Spleen (tissue), 11 donors: Measurements from ENCODE around the gene EDC3. TPM values are rescaled to one million over a fixed set of nuclear protein-coding genes. Genes with fewer than 3 reads are reported as not detected.

Experiments used
- DNase-seq: peaks from one replicate; pipeline ENCODE4 v3.0.0-alpha.2; 2020
- H3K27ac ChIP-seq, 8 donors: fragments of 200-600 bp; sonication (generic) in 7 of 8; 1 replicate in 4 of 8; 2 replicates in 4 of 8; pipeline versions ENCODE4 v1.5.0 to v1.8.0; 2016 to 2021; ENCODE audit warnings: inconsistent platforms in 4 of 8, mild to moderate bottlenecking in 4 of 8, moderate library complexity in 1 of 8
- H3K27me3 ChIP-seq, 7 donors: fragments of 200-600 bp; sonication (generic) in 6 of 7; replicated peaks in 1 of 7; 1 replicate in 4 of 7; 2 replicates in 3 of 7; pipeline versions ENCODE4 v1.5.0 to v1.8.0; 2016 to 2021; ENCODE audit warnings: inconsistent platforms in 3 of 7, mild to moderate bottlenecking in 1 of 7
- H3K36me3 ChIP-seq, 6 donors: fragments of 200-600 bp; sonication (generic) in 5 of 6; 1 replicate in 4 of 6; 2 replicates in 2 of 6; pipeline versions ENCODE4 v1.5.0 to v1.8.0; 2016 to 2021; ENCODE audit warnings: inconsistent platforms in 2 of 6
- H3K4me1 ChIP-seq, 6 donors: fragments of 200-600 bp; sonication (generic) in 5 of 6; 1 replicate in 3 of 6; 2 replicates in 3 of 6; pipeline versions ENCODE4 v1.5.0 to v1.8.0; 2016 to 2021; ENCODE audit warnings: inconsistent platforms in 3 of 6
- H3K4me3 ChIP-seq, 8 donors: fragments of 200-600 bp; sonication (generic) in 7 of 8; 1 replicate in 4 of 8; 2 replicates in 4 of 8; pipeline versions ENCODE4 v1.5.0 to v1.8.0; 2016 to 2021; ENCODE audit warnings: inconsistent platforms in 4 of 8, mild to moderate bottlenecking in 4 of 8, moderate library complexity in 2 of 8
- H3K9me3 ChIP-seq, 8 donors: fragments of 200-600 bp; sonication (generic) in 7 of 8; 1 replicate in 4 of 8; 2 replicates in 4 of 8; pipeline versions ENCODE4 v1.5.0 to v1.8.0; 2016 to 2021; ENCODE audit warnings: inconsistent platforms in 4 of 8
- POLR2A ChIP-seq, 3 donors: fragments of 450-650 bp; IDR thresholded peaks; one replicate each; pipeline ENCODE4 v1.5.1; 2017; ENCODE audit warnings: antibody characterized with exemption in 3 of 3, mild to moderate bottlenecking in 1 of 3
- POLR2AphosphoS5 ChIP-seq, 3 donors: sonication (generic); formaldehyde crosslinking; IDR thresholded peaks; one replicate each; pipeline ENCODE4 v1.5.1; 2017; ENCODE audit warnings: antibody characterized with exemption in 3 of 3
- WGBS, 5 donors: extraction: QIAGEN DNeasy Blood & Tissue Kit in 3 of 5; methylation state at CpG; one replicate each; pipeline versions ENCODE4 v1.1.5 to v1.1.7; 2013 to 2018; 5-methylcytosine and 5-hydroxymethylcytosine counted together
- intact Hi-C: fragments of 100-400 bp; cut with DNase I; formaldehyde crosslinking; loops from one replicate; pipeline ENCODE4 v1.15.0; 2023; ENCODE audit warnings: low total_unique reads
- polyA plus RNA-seq, 3 donors: library from polyadenylated mRNA; stranded (reverse); fragments of 200-250 nt; gene quantifications; one replicate each; pipeline ENCODE4 v1.2.1, GENCODE V29; 2013
- total RNA-seq, 7 donors: library from RNA; depleted of rRNA in 3 of 7; stranded (reverse); fragments of >200 nt in 3 of 7; fragmentation: NEBNext Ultra II Directional in 4 of 7; extraction: Animal tissue kit (Norgen Biotek cat#: 25700) in 4 of 7; gene quantifications; one replicate each; pipeline versions ENCODE4 v1.1.0 to v1.2.1, GENCODE V29; 2016 to 2021
- TF ChIP-seq, protein P1 (sequence below), 11 experiments: fragments of 200-600 bp in 7 of 11; fragments of 450-650 bp in 4 of 11; sonication (generic) in 4 of 11; IDR thresholded peaks in 8 of 11; conservative IDR thresholded peaks in 3 of 11; 1 replicate in 7 of 11; 2 replicates in 4 of 11; pipeline versions ENCODE4 v1.4.0 to v1.8.0; 2016 to 2021; ENCODE audit warnings: antibody characterized with exemption in 11 of 11, inconsistent platforms in 4 of 11, mild to moderate bottlenecking in 1 of 11
- donor health status: healthy with polysubstance abuse.
- donor health status: DM: no; HTN: no; CAD: no; lungs with moderate emphysema.
- donor health status: DM: no; HTN: no; CAD: no.
- donor health status: Bipolar disorder and iron deficiency.
- donor health status: healthy.
- donor health status: DM: no; HTN: no; CAD: no.
- donor health status: DM: yes; HTN: yes; CAD: no.

EDC3 gene
- total and polyA plus RNA-seq, 10 donors: 8.3 to 32.5 (median 17.9) TPM

DNA sequence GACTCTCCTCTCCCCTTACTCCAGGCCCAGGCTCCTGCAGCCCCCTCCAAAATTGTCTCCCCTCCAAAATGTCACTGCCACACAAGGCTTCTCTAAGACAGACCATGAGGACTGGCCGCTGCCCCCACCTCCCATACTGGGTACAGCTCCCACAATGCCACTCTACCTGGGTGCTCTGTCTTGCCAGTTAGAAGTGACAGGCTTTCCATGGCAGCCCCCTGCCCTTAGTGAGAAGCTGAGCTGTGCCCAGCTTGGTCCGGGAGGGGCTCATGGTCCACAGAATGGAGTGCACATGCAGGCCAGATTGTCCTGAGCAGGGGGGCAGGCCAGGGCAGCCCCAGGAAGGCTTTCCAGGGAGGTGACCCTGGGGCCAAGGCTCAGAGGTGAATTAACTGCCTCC, 83.1 kb downstream of the EDC3 start:
- WGBS, 5 donors: 79 to 98% (median 86%) methylated on average over 2 of the region's 2 CpGs

DNA sequence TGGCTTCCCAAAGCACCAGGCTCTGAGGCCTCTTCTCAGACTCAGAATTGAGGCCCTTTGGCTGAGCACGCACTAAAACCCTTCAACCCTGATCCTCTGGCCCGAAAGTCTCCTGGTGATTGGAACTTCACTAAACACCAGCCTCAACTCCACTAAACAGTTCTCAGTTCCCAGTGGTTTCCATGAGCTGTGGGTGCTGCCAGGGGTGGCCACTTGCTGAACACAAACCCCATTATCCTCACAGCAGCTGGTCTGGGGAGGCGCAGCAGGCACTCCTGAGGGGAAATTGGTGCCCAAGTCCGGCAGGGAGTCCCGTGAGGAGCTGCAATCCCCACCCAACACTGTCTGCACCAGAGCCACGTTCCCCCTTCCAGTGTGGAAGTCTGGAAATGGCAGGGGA, 84.0 kb downstream of the EDC3 start:
- Histone ChIP-seq H3K4me3 (no peak overlapping the region), H3K36me3 (no peaks in the 10 kb centered on the region), H3K27me3 (no peaks in the 10 kb centered on the region), H3K4me1 (peaks cover 4 to 24% (median 14%) of the 10 kb centered on the region in 6 donors), H3K27ac (no peak overlapping the region), H3K9me3 (no peaks in the 10 kb centered on the region)
- DNase-seq: no peak
- intact Hi-C loops: loop anchor here (10.0 kb wide), 1 partner anchor 67 kb away; the partner anchor contains the start of gene ARID3B
- WGBS, 5 donors: 80 to 93% (median 90%) methylated on average over 6 of the region's 6 CpGs; no CpG with 5 or more reads in 1 of the 5 donors
- no peak for TF ChIP-seq POLR2A (IDR thresholded peaks at IDR 0.05)
- TF ChIP-seq POLR2AphosphoS5 (IDR thresholded peaks at IDR 0.05): no peak

More for the DNA sequence above, 83.1 kb downstream of the EDC3 start:
- Histone ChIP-seq H3K4me1 (peaks cover 12 to 33% (median 22%) of the 10 kb centered on the region in 6 donors), H3K27me3 (no peaks in the 10 kb centered on the region), H3K4me3 (no peak overlapping the region), H3K36me3 (peaks cover 0 to 4% (median 0%) of the 10 kb centered on the region in 6 donors), H3K27ac (no peak overlapping the region), H3K9me3 (no peaks in the 10 kb centered on the region)
- no peak for DNase-seq
- TF ChIP-seq POLR2A (IDR thresholded peaks at IDR 0.05) (no peak), POLR2AphosphoS5 (IDR thresholded peaks at IDR 0.05) (no peak)
- TF ChIP-seq, protein P1, sequence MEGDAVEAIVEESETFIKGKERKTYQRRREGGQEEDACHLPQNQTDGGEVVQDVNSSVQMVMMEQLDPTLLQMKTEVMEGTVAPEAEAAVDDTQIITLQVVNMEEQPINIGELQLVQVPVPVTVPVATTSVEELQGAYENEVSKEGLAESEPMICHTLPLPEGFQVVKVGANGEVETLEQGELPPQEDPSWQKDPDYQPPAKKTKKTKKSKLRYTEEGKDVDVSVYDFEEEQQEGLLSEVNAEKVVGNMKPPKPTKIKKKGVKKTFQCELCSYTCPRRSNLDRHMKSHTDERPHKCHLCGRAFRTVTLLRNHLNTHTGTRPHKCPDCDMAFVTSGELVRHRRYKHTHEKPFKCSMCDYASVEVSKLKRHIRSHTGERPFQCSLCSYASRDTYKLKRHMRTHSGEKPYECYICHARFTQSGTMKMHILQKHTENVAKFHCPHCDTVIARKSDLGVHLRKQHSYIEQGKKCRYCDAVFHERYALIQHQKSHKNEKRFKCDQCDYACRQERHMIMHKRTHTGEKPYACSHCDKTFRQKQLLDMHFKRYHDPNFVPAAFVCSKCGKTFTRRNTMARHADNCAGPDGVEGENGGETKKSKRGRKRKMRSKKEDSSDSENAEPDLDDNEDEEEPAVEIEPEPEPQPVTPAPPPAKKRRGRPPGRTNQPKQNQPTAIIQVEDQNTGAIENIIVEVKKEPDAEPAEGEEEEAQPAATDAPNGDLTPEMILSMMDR (IDR thresholded peaks at IDR 0.05 in 8 of 11, conservative IDR thresholded peaks at IDR 0.05 in 3 of 11): no peak
- intact Hi-C loops: loop anchor here (10.0 kb wide), 1 partner anchor 68 kb away; the partner anchor contains the start of gene ARID3B

DNA sequence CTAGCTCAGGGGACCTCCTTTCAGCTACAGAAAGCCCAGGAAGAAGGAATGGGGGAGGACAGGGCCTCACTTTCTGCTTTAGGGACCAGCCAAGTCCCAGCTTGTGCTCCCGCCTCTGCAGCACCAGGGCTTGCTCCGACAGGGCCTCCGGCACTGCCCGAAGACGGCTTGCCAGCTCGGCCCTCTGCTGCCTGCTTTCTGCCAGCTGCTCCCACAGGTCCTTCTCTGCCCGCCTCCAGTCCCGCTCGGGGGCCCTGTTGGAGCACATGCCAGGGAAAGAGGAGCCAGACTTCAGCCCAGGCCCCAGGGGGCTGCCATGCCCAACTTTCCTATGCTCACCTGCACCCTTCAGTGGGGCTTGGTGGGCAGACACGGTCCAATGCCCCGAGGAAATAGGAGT, 84.5 kb downstream of the EDC3 start:
- no peak for DNase-seq
- intact Hi-C loops: loop anchor here (10.0 kb wide), 1 partner anchor 67 kb away; the partner anchor contains the start of gene ARID3B
- peak in 1 of 3 donors; percentile 15 for TF ChIP-seq POLR2AphosphoS5 (IDR thresholded peaks at IDR 0.05)
- no peak for TF ChIP-seq POLR2A (IDR thresholded peaks at IDR 0.05)
- Histone ChIP-seq H3K36me3 (no peaks in the 10 kb centered on the region), H3K27ac (no peak overlapping the region), H3K4me3 (no peak overlapping the region), H3K27me3 (no peaks in the 10 kb centered on the region), H3K4me1 (peaks cover 0 to 19% (median 9%) of the 10 kb centered on the region in 6 donors), H3K9me3 (no peaks in the 10 kb centered on the region)
- 91 to 100% (median 96%) methylated on average over 3 to 11 of the region's 11 CpGs for WGBS, 5 donors

DNA sequence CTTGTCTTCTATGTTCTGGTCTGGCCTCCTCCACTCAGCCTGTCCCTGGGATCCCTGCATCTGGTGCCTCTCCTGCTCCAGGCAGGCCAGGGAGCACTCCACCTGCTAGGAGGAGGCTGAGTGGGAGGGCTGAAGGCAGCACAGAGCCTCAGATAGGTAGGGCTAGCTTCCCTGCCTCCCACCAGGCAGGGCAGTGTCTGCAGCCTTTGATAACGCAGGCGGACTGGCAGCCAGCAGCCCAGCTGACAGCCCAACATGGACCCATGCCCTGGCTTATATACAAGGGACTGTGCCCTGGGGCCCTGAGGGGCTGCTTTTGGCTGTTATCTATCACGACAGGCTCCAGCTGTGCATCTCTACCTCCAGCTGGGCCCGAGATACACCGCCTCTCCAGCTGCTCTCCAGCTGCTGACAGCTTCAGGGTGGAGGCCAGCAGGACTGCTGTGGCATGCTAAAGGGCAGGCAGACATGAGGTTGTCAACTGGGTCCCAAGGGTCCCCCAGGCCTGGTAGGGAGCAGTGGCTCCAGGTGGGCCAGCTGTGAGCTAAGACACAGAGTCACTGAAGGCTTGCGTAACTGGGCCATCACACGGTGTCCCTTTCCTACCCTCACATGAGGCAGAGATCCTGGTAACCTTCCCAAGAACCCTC, 85.4 kb downstream of the EDC3 start:
- 67 to 91% (median 77%) methylated on average over 4 to 7 of the region's 7 CpGs for WGBS, 5 donors
- Histone ChIP-seq H3K4me3 (no peak overlapping the region), H3K27ac (no peak overlapping the region), H3K36me3 (no peaks in the 10 kb centered on the region), H3K27me3 (no peaks in the 10 kb centered on the region), H3K4me1 (peaks cover 3 to 21% (median 9%) of the 10 kb centered on the region in 6 donors), H3K9me3 (no peaks in the 10 kb centered on the region)
- DNase-seq: no peak
- intact Hi-C loops: loop anchor here (10.0 kb wide), 1 partner anchor 66 kb away; the partner anchor contains the start of gene ARID3B
- no peak for TF ChIP-seq POLR2A (IDR thresholded peaks at IDR 0.05)
- TF ChIP-seq, protein P1 (IDR thresholded peaks at IDR 0.05 in 8 of 11, conservative IDR thresholded peaks at IDR 0.05 in 3 of 11): no peak
- TF ChIP-seq POLR2AphosphoS5 (IDR thresholded peaks at IDR 0.05): peak in 2 of 3 donors; percentile 12 to 51

DNA sequence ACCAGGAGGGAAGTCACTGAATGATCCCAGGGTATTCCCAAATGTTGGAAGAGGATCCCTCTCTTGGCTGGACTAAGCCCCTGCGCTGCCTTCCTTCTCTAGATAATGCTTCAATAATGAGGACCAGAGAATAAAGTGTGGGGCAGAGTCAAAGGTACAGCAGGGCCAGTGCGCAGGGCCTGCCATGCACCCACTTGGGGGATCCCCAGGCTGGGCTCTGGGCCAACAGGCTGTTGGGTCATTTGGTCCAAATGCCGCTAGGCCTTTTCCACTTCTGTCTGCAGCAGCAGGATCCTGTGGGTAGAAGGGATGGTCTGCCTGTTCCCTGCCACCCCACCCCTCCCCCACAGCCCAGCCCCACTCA, 85.9 kb downstream of the EDC3 start:
- H3K36me3 ChIP-seq: no peaks in the 10 kb centered on the region
- no peaks in the 10 kb centered on the region for H3K27me3 ChIP-seq
- no peak overlapping the region for H3K27ac ChIP-seq
- H3K9me3 ChIP-seq: no peaks in the 10 kb centered on the region
- WGBS, 5 donors: 81 to 98% (median 95%) methylated on average over 2 to 3 of the region's 3 CpGs
- H3K4me1 ChIP-seq: peaks cover 3 to 23% (median 9%) of the 10 kb centered on the region in 6 donors
- TF ChIP-seq, protein P1 (IDR thresholded peaks at IDR 0.05 in 8 of 11, conservative IDR thresholded peaks at IDR 0.05 in 3 of 11): no peak
- TF ChIP-seq POLR2AphosphoS5 (IDR thresholded peaks at IDR 0.05) (no peak), POLR2A (IDR thresholded peaks at IDR 0.05) (no peak)
- no peak overlapping the region for H3K4me3 ChIP-seq
- intact Hi-C loops: loop anchor here (10.0 kb wide), 1 partner anchor 65 kb away; the partner anchor contains the start of gene ARID3B
- DNase-seq: no peak
